GM18873 (cell line): ENCODE data around the gene PIK3CB.
"Not testable (repeated sequence)": the region's sequence is repeated elsewhere in the genome, so short reads cannot be mapped to it uniquely, and the experiment has no call there.

Source experiments
- ATAC-seq: cut with Tn5 transposase; IDR thresholded peaks from one replicate; pipeline ENCODE4 v1.9.1; 2021; ENCODE audit warnings: mild to moderate bottlenecking, moderate library complexity, moderate number of reproducible peaks; ENCODE audit not compliant: unreplicated experiment, low FRiP score

The PIK3CB gene

DNA sequence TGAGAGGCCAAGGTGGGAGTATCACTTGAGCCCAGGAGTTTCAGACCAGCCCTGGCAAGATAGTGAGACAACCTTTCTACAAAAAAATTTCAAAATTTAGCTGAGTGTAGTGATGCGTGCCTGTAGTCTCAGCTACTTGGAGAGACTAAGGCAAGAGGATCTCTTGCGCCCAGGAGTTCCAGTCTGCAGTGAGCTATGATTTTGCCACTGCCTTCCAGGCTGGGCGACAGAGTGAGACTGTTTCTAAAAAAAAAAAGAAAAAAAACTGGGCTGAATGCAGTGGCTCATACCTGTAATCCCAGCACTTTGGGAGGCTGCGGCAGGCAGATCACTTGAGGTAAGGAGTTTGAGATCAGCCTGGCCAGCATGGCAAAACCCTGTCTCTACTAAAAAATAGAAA is 14.0 kb upstream of the PIK3CB start:
- no peak for ATAC-seq

DNA sequence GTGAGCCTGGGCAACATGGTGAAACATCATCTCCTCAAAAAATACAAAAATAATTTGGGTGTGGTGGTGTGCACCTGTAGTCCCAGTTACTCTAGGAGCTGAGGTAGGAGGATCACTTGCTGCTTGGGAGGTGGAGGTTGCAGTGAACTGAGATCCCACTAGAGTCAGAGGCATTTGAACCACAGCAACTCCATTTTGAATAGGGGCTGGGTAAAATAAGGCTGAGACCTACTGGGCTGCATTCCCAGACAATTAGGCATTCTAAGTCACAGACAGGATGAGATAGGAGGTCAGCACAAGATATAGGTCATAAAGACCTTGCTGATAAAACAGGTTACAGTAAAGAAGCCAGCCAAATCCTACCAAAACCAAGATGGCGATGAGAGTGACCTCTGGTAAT is 12.1 kb upstream of the PIK3CB start:
- not testable (repeated sequence) for ATAC-seq

DNA sequence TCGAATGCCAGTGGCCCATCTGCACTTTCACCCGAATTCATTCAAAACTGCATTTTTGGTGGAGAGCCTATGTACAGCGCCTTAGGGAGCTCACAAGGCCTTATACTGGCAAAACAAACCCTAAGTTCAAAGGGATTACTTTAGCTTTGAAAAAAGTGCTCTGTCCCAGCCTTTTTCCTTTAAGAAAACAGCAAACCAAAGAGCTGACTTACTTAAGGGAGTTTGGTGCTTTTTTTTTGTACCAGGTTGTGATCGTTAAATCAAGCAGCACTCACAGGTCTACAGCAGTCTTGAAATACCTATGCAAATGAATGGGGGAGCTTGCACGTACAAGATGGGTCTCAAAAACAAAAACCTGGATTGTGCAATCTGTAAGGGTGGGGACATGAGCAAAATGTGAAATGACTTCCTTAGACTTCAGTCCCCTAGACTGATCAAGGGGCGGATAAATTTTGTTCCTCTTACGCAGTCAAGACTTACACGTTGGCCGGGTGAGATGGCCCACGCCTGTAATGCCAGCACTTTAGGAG is 11.6 kb upstream of the PIK3CB start:
- no peak for ATAC-seq

DNA sequence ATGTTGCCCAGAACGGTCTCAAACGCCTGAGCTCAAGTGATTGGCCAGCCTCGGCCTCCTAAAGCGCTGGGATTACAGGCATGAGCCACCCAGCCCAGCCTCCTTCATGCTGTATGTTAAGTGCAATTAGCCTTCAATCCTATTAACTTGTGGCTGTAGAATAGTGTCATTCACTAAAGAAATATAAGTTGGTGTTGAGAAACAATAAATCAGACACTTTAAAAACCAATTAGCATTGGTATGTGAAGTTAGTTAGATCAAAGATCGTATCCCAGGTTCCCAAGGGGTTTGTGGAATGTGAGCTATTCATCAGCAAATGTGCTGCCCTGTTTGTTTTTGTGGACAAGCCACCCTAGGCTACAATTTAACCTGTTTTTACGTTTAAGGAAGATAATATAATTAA is 11.0 kb upstream of the PIK3CB start:
- ATAC-seq: no peak

DNA sequence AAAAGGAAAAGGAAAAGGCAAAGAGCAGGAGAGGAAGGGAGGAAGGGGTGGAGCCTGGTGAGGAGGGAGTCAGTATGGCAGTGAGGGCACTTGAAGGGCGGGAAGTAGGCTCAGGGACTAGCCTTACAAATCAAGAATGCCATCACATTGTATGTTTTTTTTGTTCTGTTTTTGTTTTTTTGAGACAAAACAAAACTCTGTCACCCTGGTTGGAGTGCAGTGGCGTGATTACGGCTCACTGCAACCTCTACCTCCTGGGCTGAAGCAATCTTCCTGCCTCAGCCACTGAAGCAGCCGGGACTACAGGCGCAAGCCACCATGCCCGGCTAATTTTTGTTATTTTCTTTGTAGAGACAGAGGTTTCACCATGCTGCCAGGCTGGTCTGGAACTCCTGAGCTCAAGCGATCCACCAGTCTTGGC is 10.5 kb upstream of the PIK3CB start:
- ATAC-seq: no peak

DNA sequence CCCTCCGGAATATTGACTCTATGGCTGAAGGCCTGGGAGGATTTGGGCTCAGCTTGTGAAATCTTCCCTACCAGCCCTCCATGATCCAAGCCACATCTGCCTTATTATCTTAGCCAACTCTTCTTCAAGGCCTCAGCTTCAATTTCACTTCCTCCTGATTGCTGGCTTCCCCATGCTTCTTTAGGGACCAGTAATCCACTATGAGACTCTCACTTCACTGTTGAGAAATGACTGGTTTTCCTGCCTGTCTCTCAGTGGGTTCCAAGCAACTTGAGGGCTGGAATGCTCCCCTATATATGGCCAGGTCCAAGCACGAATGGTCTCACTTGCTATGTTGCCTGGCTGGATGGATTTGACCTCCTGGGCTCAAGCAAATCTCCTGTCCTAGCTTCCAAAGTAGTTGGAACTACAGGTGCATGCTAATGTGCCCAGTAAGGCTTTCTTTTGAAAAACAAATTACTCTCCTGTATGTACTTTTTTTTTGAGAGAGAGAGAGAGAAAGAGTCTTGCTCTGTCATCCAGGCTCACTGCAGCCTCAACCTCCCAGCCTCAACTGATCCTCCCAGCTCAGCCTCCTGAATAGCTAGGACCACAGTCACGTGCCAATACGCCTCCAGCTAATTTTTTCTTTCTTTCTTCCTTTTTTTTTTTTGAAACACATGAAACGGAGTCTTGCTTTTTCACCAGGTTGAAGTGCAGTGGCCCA is 7.9 kb upstream of the PIK3CB start:
- ATAC-seq: no peak

DNA sequence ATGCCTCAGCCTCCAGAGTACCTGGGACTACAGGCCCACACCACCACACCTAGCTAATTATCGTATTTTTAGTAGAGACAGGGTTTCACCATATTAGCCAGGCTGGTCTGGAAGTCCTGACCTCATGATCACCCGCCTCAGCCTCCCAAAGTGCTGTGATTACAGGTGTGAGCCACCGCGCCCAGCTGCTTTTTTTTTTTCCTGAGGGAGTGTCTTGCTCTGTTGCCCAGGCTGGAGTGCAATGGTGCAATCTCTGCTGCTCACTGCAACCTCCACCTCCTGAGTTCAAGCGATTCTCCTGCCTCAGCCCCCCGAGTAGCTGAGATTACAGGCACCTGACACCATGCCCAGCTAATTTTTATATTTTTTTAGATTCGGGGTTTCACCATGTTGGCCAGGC is 3.7 kb upstream of the PIK3CB start:
- ATAC-seq: not testable (repeated sequence)

DNA sequence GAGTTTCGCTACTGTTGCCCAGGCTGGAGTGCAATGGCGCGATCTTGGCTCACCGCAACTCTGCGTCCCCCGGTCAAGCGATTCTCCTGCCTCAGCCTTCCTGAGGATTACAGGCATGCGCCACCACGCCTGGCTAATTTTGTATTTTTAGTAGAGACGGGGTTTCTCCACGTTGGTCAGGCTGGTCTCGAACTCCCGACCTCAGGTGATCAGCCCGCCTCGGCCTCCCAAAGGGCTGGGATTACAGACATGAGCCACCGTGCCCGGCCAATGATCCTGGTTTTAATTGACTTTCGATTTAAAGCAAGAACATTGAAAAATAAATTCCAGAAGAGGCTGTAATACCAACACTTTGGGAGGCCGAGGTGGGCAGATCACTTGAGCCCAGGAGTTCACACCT is 1.1 kb upstream of the PIK3CB start:
- not testable (repeated sequence) for ATAC-seq

DNA sequence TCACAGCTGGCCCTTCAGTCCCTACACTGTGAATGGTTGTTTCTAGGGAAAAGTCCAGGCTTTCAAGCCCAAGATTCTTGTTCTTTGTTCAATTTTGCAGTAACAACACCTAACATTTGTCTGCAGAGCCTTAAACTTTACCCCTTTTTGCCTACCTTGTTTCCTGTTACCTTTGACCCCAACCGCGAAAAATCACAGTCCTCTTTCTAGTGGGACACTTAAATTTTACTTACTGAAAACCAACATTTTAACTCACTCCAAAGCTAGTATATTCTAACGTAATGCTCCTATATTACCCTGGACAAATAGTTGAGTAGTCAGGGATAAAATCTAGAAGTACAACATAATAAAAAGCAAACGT is 649 bp upstream of the PIK3CB start:
- no peak for ATAC-seq

DNA sequence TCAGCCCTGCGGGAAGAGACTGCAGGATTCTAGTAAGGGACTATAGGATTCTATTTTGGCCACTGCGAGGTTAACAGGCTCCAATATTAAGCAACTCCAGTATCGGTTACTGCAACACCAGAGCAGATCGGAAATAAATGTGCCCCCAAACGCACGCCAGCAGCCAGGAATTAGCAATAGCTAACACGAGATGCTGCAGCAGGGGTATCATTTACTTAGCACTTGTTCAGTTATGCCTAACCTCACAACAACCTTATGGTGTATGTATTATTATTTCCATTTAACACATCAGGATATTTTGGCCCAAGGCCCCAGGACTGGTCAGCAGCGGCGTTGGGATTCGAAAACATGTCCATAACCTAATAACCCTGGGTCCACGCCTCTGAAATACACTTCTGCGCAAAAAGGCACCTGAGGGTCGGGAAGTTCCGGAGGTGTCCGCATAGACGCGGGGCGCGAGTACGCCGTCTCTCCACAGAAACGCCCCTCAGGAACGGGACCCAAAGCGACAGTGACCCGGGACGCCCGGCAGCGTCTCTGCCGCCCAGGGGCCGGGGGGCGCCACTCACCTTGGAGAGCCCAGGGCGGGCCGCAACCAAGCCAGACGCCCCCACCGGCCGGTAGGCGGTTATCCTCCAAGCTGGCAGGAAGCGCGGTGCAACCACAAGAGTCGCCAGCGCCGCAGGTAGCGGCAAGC is 681 bp downstream of the PIK3CB start:
- peak; percentile 2 for ATAC-seq

DNA sequence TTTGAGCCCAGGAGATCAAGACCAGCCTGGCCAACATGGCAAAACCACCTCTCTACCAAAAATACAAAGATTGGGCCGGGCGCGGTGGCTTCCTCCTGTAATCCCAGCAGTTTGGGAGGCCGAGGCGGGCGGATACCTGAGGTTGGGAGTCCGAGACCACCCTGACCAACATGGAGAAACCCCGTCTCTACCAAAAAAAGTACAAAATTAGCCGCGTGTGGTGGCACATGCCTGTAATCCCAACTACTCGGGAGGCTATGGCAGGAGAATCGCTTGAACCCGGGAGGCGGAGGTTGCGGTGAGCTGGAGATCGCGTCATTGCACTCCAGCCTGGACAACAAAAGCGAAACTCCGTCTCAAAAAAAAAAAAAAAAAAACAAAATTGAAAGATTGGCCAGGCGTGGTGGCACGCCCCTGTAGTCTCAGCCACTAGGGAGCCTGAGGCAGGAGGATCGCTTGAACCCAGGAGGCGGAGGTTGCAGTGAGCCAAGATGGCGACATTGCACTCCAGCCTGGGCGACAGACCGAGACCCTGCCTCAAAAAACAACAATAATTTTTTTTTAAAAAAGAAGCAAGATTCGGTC is 2.2 kb downstream of the PIK3CB start:
- ATAC-seq: not testable (repeated sequence)

DNA sequence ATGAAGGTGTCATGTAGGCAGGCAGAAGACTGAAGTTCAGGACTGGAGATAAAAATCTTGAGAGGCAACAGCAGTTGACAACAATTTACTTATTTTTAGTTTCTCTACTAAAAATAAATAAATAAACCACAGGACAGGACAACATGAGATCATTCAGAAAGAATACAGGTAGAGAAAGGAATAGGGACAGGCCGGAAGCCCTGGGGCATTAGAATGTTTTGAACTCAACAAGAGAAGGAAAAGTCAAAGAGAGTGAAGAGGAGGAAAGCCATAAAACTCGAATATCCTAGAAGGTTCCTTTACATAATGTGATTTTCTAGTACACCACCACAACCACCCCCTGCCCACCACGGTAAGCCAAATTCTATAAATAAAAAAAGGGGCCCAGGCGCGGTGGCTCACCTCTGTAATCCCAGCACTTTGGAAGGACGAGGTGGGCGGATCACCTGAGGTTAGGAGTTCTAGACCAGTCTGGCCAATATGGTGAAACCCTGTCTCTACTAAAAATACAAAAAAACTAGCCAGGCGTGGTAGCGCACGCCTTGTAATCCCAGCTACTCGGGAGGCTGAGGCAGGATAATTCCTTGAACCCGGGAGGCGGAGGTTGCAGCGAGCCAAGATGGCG is 4.7 kb downstream of the PIK3CB start:
- ATAC-seq: no peak

DNA sequence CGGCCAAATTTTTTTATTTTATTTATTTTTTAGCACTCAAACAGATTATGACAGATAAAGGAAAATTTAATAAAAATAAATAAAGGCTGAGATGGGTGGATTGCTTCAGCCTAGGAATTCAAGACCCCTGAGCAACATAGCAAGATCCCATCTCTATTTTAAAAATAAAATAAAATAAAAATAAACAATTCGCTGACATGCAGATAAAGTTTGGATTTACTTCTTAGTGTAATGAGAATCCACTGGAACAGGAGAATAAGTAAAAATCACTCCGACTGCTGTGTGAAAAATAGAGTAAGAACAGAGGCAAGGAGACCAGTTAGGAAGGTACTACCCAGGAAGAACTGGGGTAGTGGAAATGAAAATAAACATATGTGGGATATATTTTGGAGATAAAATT is 5.6 kb downstream of the PIK3CB start:
- no peak for ATAC-seq

DNA sequence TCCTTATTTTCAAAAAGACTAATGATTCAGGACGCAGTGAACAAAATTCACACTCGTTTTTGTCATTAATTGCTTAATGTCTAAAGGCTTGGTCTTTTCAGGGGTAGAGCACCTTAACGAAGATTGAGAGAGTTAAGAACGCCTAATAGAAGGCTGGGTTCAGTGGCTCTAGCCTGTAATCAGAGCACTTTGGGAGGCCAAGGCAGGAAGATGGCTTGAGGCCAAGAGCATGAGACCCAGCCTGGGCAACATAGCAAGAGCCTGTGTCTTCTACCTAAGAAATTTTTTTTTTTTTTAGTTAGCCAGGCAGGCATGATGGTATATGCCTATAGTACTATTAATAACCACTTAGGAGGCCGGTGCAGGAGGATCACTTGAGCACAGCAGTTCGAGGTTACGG is 7.5 kb downstream of the PIK3CB start:
- ATAC-seq: no peak

DNA sequence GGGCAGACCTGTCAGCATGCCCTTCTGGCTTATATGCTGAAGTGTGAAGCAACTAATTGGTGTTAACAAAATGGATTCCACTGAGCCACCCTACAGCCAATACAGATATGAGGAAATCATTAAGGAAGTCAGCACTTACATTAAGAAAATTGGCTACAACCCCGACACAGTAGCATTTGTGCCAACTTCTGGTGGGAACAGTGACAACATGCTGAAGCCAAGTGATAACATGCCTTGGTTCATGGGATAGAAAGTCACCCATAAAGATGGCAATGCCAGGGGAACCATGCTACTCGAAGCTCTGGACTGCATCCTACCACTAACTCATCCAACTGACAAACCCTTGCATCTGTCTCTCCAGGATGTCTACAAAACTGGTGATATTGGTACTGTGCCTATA is 9.4 kb downstream of the PIK3CB start:
- no peak for ATAC-seq

DNA sequence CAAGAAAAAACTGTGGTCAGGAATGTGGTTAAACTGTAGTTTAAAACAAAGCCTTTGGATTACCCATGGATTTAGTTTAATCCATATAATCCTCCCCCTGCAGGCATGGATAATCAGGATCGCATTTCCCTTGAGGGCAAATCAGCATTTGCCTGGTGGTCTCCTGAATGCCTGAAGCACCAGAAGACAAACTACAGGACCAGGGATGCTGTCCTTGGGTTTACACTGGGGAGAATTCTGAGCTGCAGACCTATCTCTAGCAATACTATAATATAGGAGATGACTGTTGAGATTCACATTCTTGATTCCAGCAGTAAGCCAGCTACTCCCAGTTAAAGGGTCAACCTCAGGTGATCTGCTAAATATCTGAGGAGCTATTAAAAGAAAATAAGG is 10.6 kb downstream of the PIK3CB start:
- ATAC-seq: no peak

DNA sequence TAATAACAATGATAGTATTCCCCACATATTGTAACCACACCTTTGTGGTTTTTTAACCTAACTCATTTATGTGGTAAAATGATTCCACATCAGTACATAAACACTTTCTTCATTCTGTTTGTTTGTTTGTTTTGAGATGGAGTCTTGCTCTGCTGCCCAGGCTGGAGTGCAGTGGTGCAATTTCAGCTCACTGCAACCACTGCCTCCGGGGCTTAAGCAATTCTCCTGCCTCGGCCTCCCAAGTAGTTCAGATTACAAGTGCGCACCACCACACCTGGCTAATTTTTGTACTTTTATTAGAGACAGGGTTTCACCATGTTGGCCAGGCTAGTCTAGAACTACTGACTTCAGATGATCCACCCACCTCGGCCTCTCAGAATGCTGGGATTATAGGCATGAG is 14.3 kb downstream of the PIK3CB start:
- ATAC-seq: not testable (repeated sequence)

DNA sequence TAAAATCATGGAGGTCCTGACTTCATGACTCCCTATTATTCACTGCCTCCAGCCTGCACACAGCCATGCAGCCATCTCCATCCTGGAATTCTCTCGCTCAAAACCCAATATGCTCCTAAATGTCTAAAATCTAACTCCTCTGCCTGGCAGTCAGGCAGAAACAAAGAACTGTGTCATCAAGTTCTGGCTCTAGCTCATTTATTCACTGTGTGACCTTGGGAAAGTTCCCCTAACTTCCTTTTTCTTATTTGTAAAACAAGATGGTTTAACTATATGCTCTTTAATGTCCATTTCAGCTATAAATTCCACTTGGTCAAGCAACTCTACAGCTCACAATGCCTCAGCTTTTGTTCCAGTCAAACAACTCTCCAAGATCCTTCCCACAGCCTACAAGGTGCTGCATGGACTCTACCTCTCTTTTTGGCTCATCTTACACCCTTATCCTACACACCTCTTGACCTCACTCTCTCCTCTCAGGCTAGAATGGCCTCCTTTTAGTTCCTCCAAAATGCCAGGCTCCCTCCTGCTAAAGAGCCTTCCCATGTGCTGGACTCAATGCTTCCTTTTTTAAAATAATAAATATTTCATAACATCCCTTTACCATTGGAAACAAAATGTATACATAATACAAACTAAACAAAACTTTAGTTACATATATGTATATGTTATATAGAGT is 16.4 kb downstream of the PIK3CB start:
- no peak for ATAC-seq

DNA sequence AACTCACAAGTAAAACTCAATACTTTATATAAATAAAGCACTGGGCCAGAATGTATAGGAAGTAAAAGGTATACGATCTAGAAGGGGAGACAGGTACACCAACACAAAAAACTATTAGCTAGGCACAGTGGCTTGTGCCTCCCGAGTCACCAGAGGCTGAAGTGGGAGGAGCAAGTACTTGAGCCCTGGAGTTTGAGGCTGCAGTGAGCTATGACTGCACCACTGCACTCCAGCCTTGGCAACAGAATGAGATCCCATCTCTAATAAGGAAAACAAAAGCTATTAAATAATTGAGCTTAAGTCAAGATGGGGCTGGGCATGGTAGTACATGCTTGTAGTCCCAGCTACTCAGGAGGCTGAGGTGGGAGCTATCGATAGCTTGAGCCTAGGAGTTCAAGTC is 17.0 kb downstream of the PIK3CB start:
- ATAC-seq: no peak

DNA sequence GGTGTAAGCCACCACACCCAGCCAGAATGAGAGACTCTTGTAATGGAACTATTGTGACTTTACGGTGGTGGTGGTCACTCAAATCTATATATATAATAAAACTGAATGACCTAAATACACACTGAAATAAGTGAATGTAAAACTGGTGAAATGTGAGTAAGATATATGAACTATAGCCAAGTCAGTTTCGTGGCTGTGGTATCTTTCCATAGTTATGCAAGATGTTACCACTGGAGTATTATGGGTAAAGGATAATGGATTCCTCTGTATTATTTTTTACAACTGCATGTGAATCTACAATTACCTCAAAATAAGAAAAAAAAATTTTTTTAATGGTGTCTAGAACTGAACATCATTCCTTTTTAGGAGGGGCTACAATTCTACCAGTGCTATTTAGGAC is 21.9 kb downstream of the PIK3CB start:
- no peak for ATAC-seq
